Thoracic aorta (tissue), 2 donors: ENCODE measurements around the gene KANSL2. TPM values are rescaled to one million over a fixed set of nuclear protein-coding genes. Genes with fewer than 3 reads are reported as not detected.

Source experiments
- ATAC-seq: fragments of 150-250 bp; one replicate; pipeline ENCODE4 v1.8.0; 2017; ENCODE audit warnings: low read depth; ENCODE audit not compliant: insufficient number of reproducible peaks, low FRiP score
- DNase-seq: peaks from one replicate; pipeline ENCODE4 v3.0.0-alpha.2; 2020; ENCODE audit warnings: low spot score
- H3K27ac ChIP-seq, 2 donors: fragments of 200-600 bp; sonication (generic); 1 replicate in 1 of 2; 2 replicates in 1 of 2; pipeline ENCODE4 v1.5.1; 2016; ENCODE audit warnings: mild to moderate bottlenecking in 2 of 2, moderate library complexity in 2 of 2
- H3K27me3 ChIP-seq: fragments of 200-600 bp; sonication (generic); replicated peaks from 2 replicates; pipeline ENCODE4 v1.6.0; 2016; ENCODE audit warnings: mild to moderate bottlenecking; ENCODE audit not compliant: insufficient read depth
- H3K36me3 ChIP-seq: fragments of 200-600 bp; sonication (generic); one replicate; pipeline ENCODE4 v1.5.1; 2016
- H3K4me1 ChIP-seq, 2 donors: fragments of 200-600 bp; sonication (generic); 1 replicate in 1 of 2; 2 replicates in 1 of 2; pipeline versions ENCODE4 v1.5.1 to v1.6.0; 2016; ENCODE audit warnings: low read depth in 2 of 2, mild to moderate bottlenecking in 1 of 2; ENCODE audit not compliant: control insufficient read depth in 1 of 2
- H3K4me3 ChIP-seq: fragments of 200-600 bp; sonication (generic); 2 replicates; pipeline ENCODE4 v1.5.1; 2016; ENCODE audit warnings: mild to moderate bottlenecking
- H3K9me3 ChIP-seq: fragments of 200-600 bp; sonication (generic); 2 replicates; pipeline ENCODE4 v1.5.1; 2016
- total RNA-seq, 2 donors: library from RNA; depleted of rRNA; stranded (reverse); fragments of >200 nt; gene quantifications; one replicate each; pipeline versions ENCODE4 v1.1.0 to v1.2.3, GENCODE V29; 2016
- TF ChIP-seq, protein P1 (sequence below): fragments of 200-600 bp; sonication (generic); IDR thresholded peaks from one replicate; pipeline ENCODE4 v1.5.1; 2019; ENCODE audit warnings: antibody characterized with exemption

Gene KANSL2
- total RNA-seq, 2 donors from 2014 or later: 31.3 to 36.0 TPM

DNA sequence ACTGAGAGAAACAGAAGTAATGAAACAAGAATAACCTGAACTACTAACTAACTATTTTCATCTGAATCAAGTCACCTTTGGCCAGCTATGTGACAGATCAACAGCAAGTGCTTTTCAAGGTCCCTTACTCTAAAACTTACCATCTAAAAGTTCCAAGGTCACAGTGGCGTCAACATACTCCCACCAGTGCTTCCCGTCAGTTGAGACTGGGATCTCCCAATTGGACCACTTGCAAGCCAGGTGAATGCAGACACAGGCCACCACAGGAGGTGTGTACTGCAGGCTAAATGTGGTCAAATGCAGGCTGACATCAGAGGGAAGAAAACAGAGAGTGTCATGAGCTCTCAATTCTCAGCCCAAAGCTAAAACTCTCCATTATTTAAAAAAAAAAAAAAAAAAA is 13.8 kb upstream of the KANSL2 start:
- H3K27ac ChIP-seq: no peak overlapping the region
- H3K9me3 ChIP-seq: no peaks in the 10 kb centered on the region
- no peaks in the 10 kb centered on the region for H3K27me3 ChIP-seq
- peaks cover 0 to 13% of the 10 kb centered on the region in 2 donors for H3K4me1 ChIP-seq
- no peak overlapping the region for H3K4me3 ChIP-seq
- ATAC-seq (no peak), DNase-seq (no peak)
- H3K36me3 ChIP-seq: peaks cover 34% of the 10 kb centered on the region
- TF ChIP-seq, protein P1, sequence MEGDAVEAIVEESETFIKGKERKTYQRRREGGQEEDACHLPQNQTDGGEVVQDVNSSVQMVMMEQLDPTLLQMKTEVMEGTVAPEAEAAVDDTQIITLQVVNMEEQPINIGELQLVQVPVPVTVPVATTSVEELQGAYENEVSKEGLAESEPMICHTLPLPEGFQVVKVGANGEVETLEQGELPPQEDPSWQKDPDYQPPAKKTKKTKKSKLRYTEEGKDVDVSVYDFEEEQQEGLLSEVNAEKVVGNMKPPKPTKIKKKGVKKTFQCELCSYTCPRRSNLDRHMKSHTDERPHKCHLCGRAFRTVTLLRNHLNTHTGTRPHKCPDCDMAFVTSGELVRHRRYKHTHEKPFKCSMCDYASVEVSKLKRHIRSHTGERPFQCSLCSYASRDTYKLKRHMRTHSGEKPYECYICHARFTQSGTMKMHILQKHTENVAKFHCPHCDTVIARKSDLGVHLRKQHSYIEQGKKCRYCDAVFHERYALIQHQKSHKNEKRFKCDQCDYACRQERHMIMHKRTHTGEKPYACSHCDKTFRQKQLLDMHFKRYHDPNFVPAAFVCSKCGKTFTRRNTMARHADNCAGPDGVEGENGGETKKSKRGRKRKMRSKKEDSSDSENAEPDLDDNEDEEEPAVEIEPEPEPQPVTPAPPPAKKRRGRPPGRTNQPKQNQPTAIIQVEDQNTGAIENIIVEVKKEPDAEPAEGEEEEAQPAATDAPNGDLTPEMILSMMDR: no peak

DNA sequence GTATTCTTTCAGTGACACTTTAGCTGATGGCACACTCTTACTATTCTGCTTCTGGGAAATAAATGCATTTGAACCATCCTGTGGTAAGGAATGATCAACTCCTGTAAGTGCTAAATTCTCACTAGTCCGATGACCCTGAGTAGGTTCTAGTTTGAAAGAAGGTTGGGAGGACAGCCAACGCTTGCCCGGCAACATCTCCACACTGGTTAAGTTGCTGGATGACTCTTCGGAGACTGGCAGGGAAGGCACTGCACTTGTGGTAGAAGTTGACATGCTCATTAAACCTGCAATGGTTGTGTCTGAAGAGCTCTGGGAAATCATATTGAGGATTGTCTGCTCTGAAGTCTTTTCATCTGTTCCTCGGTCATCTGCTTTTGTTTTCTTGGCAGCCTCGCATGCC is 12.0 kb upstream of the KANSL2 start:
- Histone ChIP-seq H3K27ac (no peak overlapping the region), H3K27me3 (no peaks in the 10 kb centered on the region), H3K4me1 (peaks cover 0 to 15% of the 10 kb centered on the region in 2 donors), H3K36me3 (peaks cover 34% of the 10 kb centered on the region), H3K9me3 (no peaks in the 10 kb centered on the region), H3K4me3 (no peak overlapping the region)
- no peak for ATAC-seq
- TF ChIP-seq, protein P1: no peak
- DNase-seq: no peak

DNA sequence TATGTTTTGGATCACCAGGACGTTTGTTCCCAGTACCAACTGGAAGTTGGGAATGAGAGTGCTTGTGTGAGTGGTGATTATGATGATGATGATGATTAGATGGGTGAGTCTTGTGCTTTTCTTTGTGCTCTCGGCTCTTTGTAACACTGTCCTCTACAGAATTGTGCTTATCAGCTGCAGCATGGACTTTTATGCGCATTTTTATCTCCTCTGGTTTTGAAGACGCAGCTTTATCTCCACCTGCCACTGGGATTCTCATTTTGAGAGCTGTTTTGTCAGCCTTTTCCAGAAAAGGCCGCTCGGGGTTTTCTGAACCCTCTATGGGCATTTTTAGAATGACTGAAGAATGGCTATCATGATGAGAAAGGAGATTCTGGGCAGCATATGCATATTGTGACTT is 11.5 kb upstream of the KANSL2 start:
- no peak for ATAC-seq
- H3K4me1 ChIP-seq: peaks cover 0 to 15% of the 10 kb centered on the region in 2 donors
- H3K27ac ChIP-seq: no peak overlapping the region
- H3K27me3 ChIP-seq: no peaks in the 10 kb centered on the region
- no peak overlapping the region for H3K4me3 ChIP-seq
- DNase-seq: no peak
- no peaks in the 10 kb centered on the region for H3K9me3 ChIP-seq
- H3K36me3 ChIP-seq: peaks cover 34% of the 10 kb centered on the region
- TF ChIP-seq, protein P1: no peak

DNA sequence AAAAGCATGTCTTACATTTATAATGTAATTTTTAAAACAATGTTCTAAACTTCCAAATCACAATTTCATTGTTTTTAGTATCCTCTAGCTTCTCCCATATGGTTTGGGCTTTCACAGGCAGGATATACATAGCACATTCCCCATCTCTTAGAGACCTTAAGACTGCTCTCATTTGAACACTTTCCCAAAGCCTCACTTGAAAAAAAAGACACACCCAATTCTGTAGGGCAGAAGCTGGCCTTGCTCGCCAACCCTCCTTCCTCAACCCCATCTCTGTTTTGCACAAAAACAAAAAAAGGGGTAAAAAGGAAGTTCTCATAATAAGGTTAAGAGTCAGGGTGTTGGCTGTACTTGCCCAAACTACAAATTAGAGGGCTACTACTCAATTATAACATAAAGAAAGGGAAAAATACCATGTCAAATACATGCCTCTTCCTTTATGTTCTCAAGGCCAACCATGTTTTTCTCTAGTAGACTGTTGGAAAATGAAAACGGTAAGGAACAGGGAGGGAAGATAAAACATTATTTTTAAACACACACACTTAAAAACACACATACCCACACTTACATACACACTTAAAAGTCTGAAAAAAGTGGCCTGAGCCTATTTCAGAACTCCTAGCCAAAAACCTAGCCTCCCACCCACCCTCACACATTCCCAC is 9.9 kb upstream of the KANSL2 start:
- Histone ChIP-seq H3K4me1 (peaks cover 0 to 15% of the 10 kb centered on the region in 2 donors), H3K36me3 (peaks cover 32% of the 10 kb centered on the region), H3K9me3 (no peaks in the 10 kb centered on the region), H3K27ac (no peak overlapping the region), H3K27me3 (no peaks in the 10 kb centered on the region), H3K4me3 (no peak overlapping the region)
- ATAC-seq (no peak), DNase-seq (no peak)
- TF ChIP-seq, protein P1: no peak

DNA sequence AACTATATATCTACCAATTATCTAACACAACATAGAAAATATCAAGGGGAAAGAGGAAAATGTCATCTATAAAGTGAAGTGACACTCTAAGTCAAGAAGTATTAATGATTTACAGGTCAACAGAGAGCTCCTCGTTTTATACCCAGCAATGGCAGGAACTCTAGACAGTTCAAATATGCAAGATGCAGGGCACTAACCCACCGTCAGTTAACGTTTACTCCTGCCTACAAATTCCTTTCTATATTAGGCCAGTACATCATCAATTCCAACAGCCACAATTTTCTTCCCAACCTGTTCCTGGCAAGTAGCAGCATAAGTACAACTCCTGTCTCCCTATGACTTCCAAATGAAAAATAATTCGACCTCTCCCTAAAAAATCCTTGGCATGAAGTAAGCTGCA is 9.0 kb upstream of the KANSL2 start:
- no peaks in the 10 kb centered on the region for H3K9me3 ChIP-seq
- TF ChIP-seq, protein P1: no peak
- H3K27me3 ChIP-seq: no peaks in the 10 kb centered on the region
- no peak overlapping the region for H3K27ac ChIP-seq
- ATAC-seq: no peak
- no peak overlapping the region for H3K4me3 ChIP-seq
- peaks cover 32% of the 10 kb centered on the region for H3K36me3 ChIP-seq
- DNase-seq: no peak
- peaks cover 0 to 15% of the 10 kb centered on the region in 2 donors for H3K4me1 ChIP-seq
